Naive thymus-derived CD8-positive, alpha-beta T cell (primary cell): ENCODE results near the gene EFCAB12. TPM values are rescaled to one million over a fixed set of nuclear protein-coding genes. Genes with fewer than 3 reads are reported as not detected.

Experiments used
- ATAC-seq, 2 donors: fragments of 150-1000 bp; cut with Tn5 transposase in 1 of 2; sonication (Bioruptor Pico), chemical (Tn5 transposase) in 1 of 2; 1 replicate in 1 of 2; 2 replicates in 1 of 2; pipeline ENCODE4 v1.10.0; 2021; ENCODE audit warnings: mild to moderate bottlenecking in 2 of 2, moderate library complexity in 2 of 2
- POLR2A ChIA-PET: fragments of 350-600 bp; sonication (Branson Sonifier 250); formaldehyde crosslinking; loops from one replicate; lab custom pipeline; 2021; ENCODE audit warnings: antibody characterized with exemption; lab: Charles Lee
- DNase-seq, 10 donors: peaks; one replicate each; pipeline versions ENCODE4 v3.0.0 to v3.0.0-alpha.2; 2020 to 2022
- H3K27ac Mint-ChIP-seq, 10 donors: one replicate each; pipeline ENCODE4 v1.8.0; 2020 to 2022; ENCODE audit warnings: mild to moderate bottlenecking in 10 of 10, mixed read lengths in 10 of 10, moderate library complexity in 4 of 10, inconsistent platforms in 1 of 10
- H3K27me3 Mint-ChIP-seq, 5 donors: one replicate each; pipeline ENCODE4 v1.8.0; 2021 to 2022; ENCODE audit warnings: mixed read lengths in 5 of 5
- H3K36me3 Mint-ChIP-seq, 3 donors: one replicate each; pipeline ENCODE4 v1.8.0; 2020 to 2022; ENCODE audit warnings: mixed read lengths in 3 of 3, mild to moderate bottlenecking in 2 of 3, inconsistent platforms in 1 of 3
- H3K4me1 Mint-ChIP-seq, 4 donors: one replicate each; pipeline ENCODE4 v1.8.0; 2021 to 2022; ENCODE audit warnings: mixed read lengths in 4 of 4
- H3K4me3 Mint-ChIP-seq, 10 donors: one replicate each; pipeline ENCODE4 v1.8.0; 2020 to 2022; ENCODE audit warnings: mild to moderate bottlenecking in 10 of 10, mixed read lengths in 10 of 10, moderate library complexity in 6 of 10, inconsistent platforms in 1 of 10
- H3K9me3 Mint-ChIP-seq, 9 donors: one replicate each; pipeline ENCODE4 v1.8.0; 2020 to 2022; ENCODE audit warnings: mixed read lengths in 9 of 9, mild to moderate bottlenecking in 3 of 9, inconsistent platforms in 1 of 9, moderate library complexity in 1 of 9
- polyA plus RNA-seq, 3 donors: library from polyadenylated mRNA; unstranded; fragments of 300-500 nt; fragmentation: Illumina TruSeq; gene quantifications; one replicate each; pipeline ENCODE4 v1.2.3, GENCODE V29; 2021
- total RNA-seq, 8 experiments: library from RNA in 2 of 8; stranded (reverse) in 2 of 8; gene quantifications; one replicate each; pipeline ENCODE4 v1.2.3 and lab custom pipeline; 2021 to 2026

EFCAB12 gene
- total and polyA plus RNA-seq, 5 experiments from 2014 or later: 0.16 to 2.3 (median 0.91) TPM; not detected in 1

GRCh38 chr3:129441215-129441614 lies 12.8 kb upstream of the EFCAB12 start:
- ATAC-seq (no peak), DNase-seq (peak in 2 of 10 donors; percentile 9 to 12)
- Mint-ChIP-seq H3K9me3 (peaks cover 0 to 2% (median 0%) of the 10 kb centered on the region in 9 donors), H3K27ac (peak overlapping the region; percentile 95 to 99 (median 98)), H3K4me1 (peaks cover 27 to 72% (median 55%) of the 10 kb centered on the region in 4 donors), H3K4me3 (peak overlapping the region; percentile 90 to 99 (median 96)), H3K27me3 (no peaks in the 10 kb centered on the region), H3K36me3 (peaks cover 0 to 20% (median 6%) of the 10 kb centered on the region in 3 donors)
- POLR2A ChIA-PET: interaction anchor here (0.6 to 3.9 kb wide), 4 partner anchors 13 to 164 kb away, joined by 3 to 34 read pairs (median 5); partner anchors contain the start of gene EFCAB12

- peaks cover 29 to 77% (median 60%) of the 10 kb centered on the region in 4 donors for H3K4me1 Mint-ChIP-seq
- peaks cover 0 to 24% (median 6%) of the 10 kb centered on the region in 3 donors for H3K36me3 Mint-ChIP-seq
- H3K27me3 Mint-ChIP-seq: no peaks in the 10 kb centered on the region
- POLR2A ChIA-PET: interaction anchor here (0.6 to 3.9 kb wide), 8 partner anchors 10 to 165 kb away, joined by 3 to 34 read pairs (median 6); partner anchors contain the start of gene EFCAB12
- DNase-seq (no peak), ATAC-seq (peak in 1 of 2 donors; percentile 53)
- peak overlapping the region; percentile 90 to 99 (median 96) for H3K4me3 Mint-ChIP-seq
- H3K9me3 Mint-ChIP-seq: peaks cover 0 to 2% (median 0%) of the 10 kb centered on the region in 9 donors
- peak overlapping the region; percentile 95 to 99 (median 98) for H3K27ac Mint-ChIP-seq
Observed at GRCh38 chr3:129440618-129441190, 12.3 kb upstream of the EFCAB12 start.

GRCh38 chr3:129439817-129440617 lies 11.6 kb upstream of the EFCAB12 start, which contains the start of the genes IFT122 and MBD4:
Gene IFT122 (plus strand): TSS chr3:129440224. CDS start chr3:129440331, 107 bp downstream.
Gene MBD4 (minus strand): TSS chr3:129439948. CDS start chr3:129439833, 115 bp downstream.
- Mint-ChIP-seq H3K9me3 (peaks cover 0 to 2% (median 0%) of the 10 kb centered on the region in 9 donors), H3K4me3 (peak within 1 kb of the TSS; percentile 90 to 99 (median 96)), H3K4me1 (peaks cover 30 to 84% (median 67%) of the 10 kb centered on the region in 4 donors), H3K36me3 (peaks cover 0 to 29% (median 6%) of the 10 kb centered on the region in 3 donors), H3K27ac (peak within 1 kb of the TSS; percentile 95 to 99 (median 98)), H3K27me3 (no peaks in the 10 kb centered on the region)
- DNase-seq: peak; percentile 92 to 99 (median 99)
- POLR2A ChIA-PET: interaction anchor here (0.6 to 3.9 kb wide), 13 partner anchors 8 to 823 kb away, joined by 3 to 34 read pairs (median 5); partner anchors contain the start of gene EFCAB12
- ATAC-seq: peak; percentile 87 to 88

GRCh38 chr3:129439226-129439816 lies 10.9 kb upstream of the EFCAB12 start:
- POLR2A ChIA-PET: interaction anchor here (0.6 to 3.9 kb wide), 11 partner anchors 8 to 822 kb away, joined by 3 to 34 read pairs (median 5); partner anchors contain the start of gene EFCAB12

GRCh38 chr3:129435367-129435766 lies 6.9 kb upstream of the EFCAB12 start:
- Mint-ChIP-seq H3K4me1 (peaks cover 21 to 64% (median 53%) of the 10 kb centered on the region in 4 donors), H3K36me3 (peaks cover 6 to 73% (median 10%) of the 10 kb centered on the region in 3 donors), H3K9me3 (peaks cover 0 to 2% (median 0%) of the 10 kb centered on the region in 9 donors), H3K27ac (peak overlapping the region in 5 of 10 donors; percentile 8 to 77 (median 42)), H3K4me3 (peak overlapping the region in 4 of 10 donors; percentile 16 to 72 (median 27)), H3K27me3 (no peaks in the 10 kb centered on the region)
- DNase-seq (no peak), ATAC-seq (no peak)
- POLR2A ChIA-PET: no interaction called here

More at GRCh38 chr3:129439226-129439816, 10.9 kb upstream of the EFCAB12 start:
- Mint-ChIP-seq H3K36me3 (peaks cover 0 to 35% (median 6%) of the 10 kb centered on the region in 3 donors), H3K9me3 (peaks cover 0 to 2% (median 0%) of the 10 kb centered on the region in 9 donors), H3K4me1 (peaks cover 30 to 90% (median 72%) of the 10 kb centered on the region in 4 donors), H3K4me3 (peak overlapping the region; percentile 90 to 99 (median 96)), H3K27ac (peak overlapping the region; percentile 95 to 99 (median 98)), H3K27me3 (no peaks in the 10 kb centered on the region)
- peak; percentile 7 for ATAC-seq
- DNase-seq: peak in 6 of 10 donors; percentile 14 to 71 (median 30)

- Mint-ChIP-seq H3K9me3 (no peaks in the 10 kb centered on the region), H3K4me3 (no peak overlapping the region), H3K36me3 (peaks cover 6 to 73% (median 10%) of the 10 kb centered on the region in 3 donors), H3K4me1 (peaks cover 20 to 61% (median 53%) of the 10 kb centered on the region in 4 donors), H3K27ac (peak overlapping the region in 3 of 10 donors; percentile 7 to 77 (median 33)), H3K27me3 (no peaks in the 10 kb centered on the region)
- POLR2A ChIA-PET: no interaction called here
- DNase-seq (no peak), ATAC-seq (no peak)
Observed at GRCh38 chr3:129434140-129434539, 5.7 kb upstream of the EFCAB12 start.

GRCh38 chr3:129433565-129433964 lies 5.1 kb upstream of the EFCAB12 start:
- POLR2A ChIA-PET: no interaction called here
- peak overlapping the region in 2 of 10 donors; percentile 9 to 77 for H3K27ac Mint-ChIP-seq
- no peak for ATAC-seq
- DNase-seq: no peak
- H3K4me3 Mint-ChIP-seq: no peak overlapping the region
- peaks cover 6 to 73% (median 10%) of the 10 kb centered on the region in 3 donors for H3K36me3 Mint-ChIP-seq
- no peaks in the 10 kb centered on the region for H3K27me3 Mint-ChIP-seq
- H3K9me3 Mint-ChIP-seq: no peaks in the 10 kb centered on the region
- peaks cover 22 to 61% (median 54%) of the 10 kb centered on the region in 4 donors for H3K4me1 Mint-ChIP-seq

- Mint-ChIP-seq H3K4me3 (no peak overlapping the region), H3K4me1 (peaks cover 27 to 61% (median 54%) of the 10 kb centered on the region in 4 donors), H3K27me3 (no peaks in the 10 kb centered on the region), H3K27ac (peak overlapping the region in 1 of 10 donors; percentile 9), H3K36me3 (peaks cover 6 to 68% (median 10%) of the 10 kb centered on the region in 3 donors), H3K9me3 (no peaks in the 10 kb centered on the region)
- no peak for ATAC-seq
- POLR2A ChIA-PET: no interaction called here
- DNase-seq: no peak
Observed at GRCh38 chr3:129432671-129433070, 4.2 kb upstream of the EFCAB12 start.

- no peak overlapping the region for H3K27ac Mint-ChIP-seq
- H3K4me1 Mint-ChIP-seq: peaks cover 26 to 61% (median 55%) of the 10 kb centered on the region in 4 donors
- peaks cover 5 to 62% (median 10%) of the 10 kb centered on the region in 3 donors for H3K36me3 Mint-ChIP-seq
- H3K27me3 Mint-ChIP-seq: no peaks in the 10 kb centered on the region
- ATAC-seq (no peak), DNase-seq (no peak)
- H3K9me3 Mint-ChIP-seq: no peaks in the 10 kb centered on the region
- no peak overlapping the region for H3K4me3 Mint-ChIP-seq
- POLR2A ChIA-PET: interaction anchor here (1.7 kb wide), 1 partner anchor 8 kb away, joined by 5 read pairs; the partner anchor contains the start of genes IFT122 and MBD4
Observed at GRCh38 chr3:129432036-129432435, 3.6 kb upstream of the EFCAB12 start.

GRCh38 chr3:129429602-129430001 lies 1.2 kb upstream of the EFCAB12 start:
- ATAC-seq: no peak
- H3K4me1 Mint-ChIP-seq: peaks cover 16 to 37% (median 32%) of the 10 kb centered on the region in 4 donors
- peak overlapping the region in 2 of 10 donors; percentile 52 to 57 for H3K4me3 Mint-ChIP-seq
- DNase-seq: no peak
- POLR2A ChIA-PET: interaction anchor here (0.5 to 4.6 kb wide), 3 partner anchors 10 to 114 kb away, joined by 3 to 34 read pairs (median 7); partner anchors contain the start of genes IFT122 and MBD4
- peaks cover 0 to 42% (median 10%) of the 10 kb centered on the region in 3 donors for H3K36me3 Mint-ChIP-seq
- H3K27me3 Mint-ChIP-seq: peaks cover 0 to 3% (median 0%) of the 10 kb centered on the region in 5 donors
- H3K9me3 Mint-ChIP-seq: no peaks in the 10 kb centered on the region
- peak overlapping the region in 7 of 10 donors; percentile 20 to 94 (median 81) for H3K27ac Mint-ChIP-seq

GRCh38 chr3:129429080-129429451 lies 630 bp upstream of the EFCAB12 start:
- H3K36me3 Mint-ChIP-seq: peaks cover 0 to 38% (median 10%) of the 10 kb centered on the region in 3 donors

More at GRCh38 chr3:129429080-129429451, 630 bp upstream of the EFCAB12 start:
- H3K9me3 Mint-ChIP-seq: peaks cover 0 to 5% (median 0%) of the 10 kb centered on the region in 9 donors
- peak overlapping the region; percentile 24 to 89 (median 85) for H3K4me3 Mint-ChIP-seq
- H3K27me3 Mint-ChIP-seq: peaks cover 0 to 3% (median 0%) of the 10 kb centered on the region in 5 donors
- H3K27ac Mint-ChIP-seq: peak overlapping the region in 9 of 10 donors; percentile 69 to 94 (median 83)
- H3K4me1 Mint-ChIP-seq: peaks cover 17 to 38% (median 30%) of the 10 kb centered on the region in 4 donors
- DNase-seq: no peak
- no peak for ATAC-seq
- POLR2A ChIA-PET: interaction anchor here (1.9 to 4.6 kb wide), 2 partner anchors 11 to 113 kb away, joined by 7 to 34 read pairs; partner anchors contain the start of genes IFT122 and MBD4
